Type B pancreatic cell (in vitro differentiated cells): ENCODE measurements around the gene PRPF6. TPM values are rescaled to one million over a fixed set of nuclear protein-coding genes. Genes with fewer than 3 reads are reported as not detected.

Experiments
- DNase-seq: peaks from one replicate; pipeline ENCODE4 v3.0.0; 2021; ENCODE audit warnings: mixed read lengths; ENCODE audit not compliant: unreplicated experiment; ENCODE audit errors: extremely low spot score
- H3K27ac Mint-ChIP-seq: 2 replicates; pipeline ENCODE4 v1.8.0; 2021; ENCODE audit warnings: mild to moderate bottlenecking, mixed read lengths
- H3K27me3 Mint-ChIP-seq: 2 replicates; pipeline ENCODE4 v1.8.0; 2021; ENCODE audit warnings: mixed read lengths
- H3K36me3 Mint-ChIP-seq: 2 replicates; pipeline ENCODE4 v1.8.0; 2021; ENCODE audit warnings: mixed read lengths
- H3K4me1 Mint-ChIP-seq: one replicate; pipeline ENCODE4 v1.8.0; 2021; ENCODE audit warnings: mixed read lengths; ENCODE audit not compliant: unreplicated experiment
- H3K4me3 Mint-ChIP-seq: 2 replicates; pipeline ENCODE4 v1.8.0; 2021; ENCODE audit warnings: mild to moderate bottlenecking, mixed read lengths
- H3K9me3 Mint-ChIP-seq: 2 replicates; pipeline ENCODE4 v1.8.0; 2021; ENCODE audit warnings: mixed read lengths
- CTCF ChIP-seq: fragments of 200-600 bp; sonication (generic); conservative IDR thresholded peaks from 2 replicates; pipeline ENCODE4 v1.5.0; 2021; ENCODE audit warnings: antibody characterized with exemption, mild to moderate bottlenecking
- total RNA-seq: library from RNA; stranded (reverse); gene quantifications from 2 replicates; pipeline ENCODE4 v1.2.1, GENCODE V29; 2021; ENCODE audit warnings: low replicate concordance

The PRPF6 gene
- total RNA-seq, 1 donor from 2014 or later, result 67.9 TPM

DNA sequence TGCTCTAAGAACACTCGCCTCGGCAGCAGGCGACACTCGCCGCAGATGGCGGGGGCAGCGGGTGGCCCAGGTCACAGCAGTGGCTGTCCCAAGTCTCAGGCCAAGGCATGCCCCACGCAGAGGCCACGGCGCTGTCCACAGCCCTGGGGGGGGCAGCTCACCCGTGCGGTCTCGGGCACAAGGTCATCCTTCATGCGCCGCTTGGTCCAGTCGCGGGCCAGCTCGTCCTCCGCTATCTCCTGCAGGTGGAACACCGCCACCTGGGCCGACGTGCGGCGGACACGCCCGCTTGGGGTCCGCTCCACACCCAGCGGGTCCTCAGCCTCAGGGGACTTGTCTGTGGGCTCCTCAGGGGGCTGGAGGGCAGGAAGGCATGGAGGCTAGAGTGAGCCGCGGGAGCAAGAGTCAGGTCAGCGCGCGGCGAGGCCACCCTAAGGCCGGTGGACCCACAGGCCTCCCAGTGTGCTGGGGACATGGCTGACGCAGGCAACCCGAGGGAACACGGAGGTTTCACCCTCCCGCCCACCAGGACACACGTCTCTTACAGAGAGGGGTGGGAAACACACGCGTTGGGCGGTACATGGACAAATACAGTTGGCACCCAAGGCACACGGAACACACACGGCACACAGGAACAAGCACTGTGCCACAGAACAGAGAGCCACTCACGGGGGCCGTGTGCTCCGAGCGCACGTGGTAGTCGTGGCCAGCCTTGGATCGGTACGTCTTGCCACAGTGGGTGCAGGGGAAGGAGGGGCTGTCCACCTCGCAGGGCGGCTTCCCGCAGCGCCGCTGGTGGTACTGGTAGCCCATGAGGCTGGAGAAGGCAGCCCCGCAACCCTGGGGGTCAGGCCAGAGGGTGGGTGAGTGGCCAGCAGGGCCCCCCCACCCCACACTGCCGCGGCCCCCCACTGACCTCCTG, 18.2 kb upstream of the PRPF6 start:
- Mint-ChIP-seq H3K9me3 (no peaks in the 10 kb centered on the region), H3K27me3 (no peaks in the 10 kb centered on the region), H3K27ac (no peak overlapping the region), H3K4me3 (no peak overlapping the region), H3K36me3 (no peaks in the 10 kb centered on the region), H3K4me1 (no peaks in the 10 kb centered on the region)
- DNase-seq, result no peak
- TF ChIP-seq CTCF, result no peak

GRCh38 chr20:63963348-63963741, 17.6 kb upstream of the PRPF6 start:
- Mint-ChIP-seq H3K27ac (no peak overlapping the region), H3K27me3 (no peaks in the 10 kb centered on the region), H3K9me3 (no peaks in the 10 kb centered on the region), H3K4me3 (no peak overlapping the region), H3K4me1 (no peaks in the 10 kb centered on the region), H3K36me3 (no peaks in the 10 kb centered on the region)
- DNase-seq, result no peak
- no peak for TF ChIP-seq CTCF

DNA sequence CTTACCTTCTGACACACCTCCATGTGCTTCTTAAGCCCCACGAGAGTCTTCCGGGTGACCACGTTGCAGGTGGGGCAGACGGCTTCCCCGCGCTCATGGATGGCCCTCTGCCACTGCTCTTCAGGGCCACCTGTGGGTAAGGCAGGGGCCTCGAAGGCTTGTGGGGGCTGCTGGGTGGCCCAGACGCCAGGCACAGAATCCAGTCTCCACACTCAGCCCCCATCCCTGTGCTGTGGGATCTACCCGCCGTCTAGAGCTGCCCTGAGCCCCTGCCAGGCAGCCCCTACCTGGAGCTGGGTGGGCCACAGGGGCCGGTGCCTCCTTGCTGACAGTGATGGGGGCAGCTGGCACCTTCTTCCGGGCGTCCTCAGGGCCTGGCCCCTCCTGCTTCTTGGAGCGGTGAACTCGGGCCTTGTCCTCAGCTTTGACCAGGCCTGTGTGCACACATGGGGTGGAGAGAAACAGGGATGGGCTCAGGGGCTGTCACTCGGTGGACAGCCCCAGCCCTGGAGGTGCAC, 17.1 kb upstream of the PRPF6 start:
- Mint-ChIP-seq H3K9me3 (no peaks in the 10 kb centered on the region), H3K36me3 (no peaks in the 10 kb centered on the region), H3K4me1 (no peaks in the 10 kb centered on the region), H3K4me3 (no peak overlapping the region), H3K27ac (no peak overlapping the region), H3K27me3 (no peaks in the 10 kb centered on the region)
- no peak for DNase-seq
- TF ChIP-seq CTCF, result no peak

GRCh38 chr20:63964412-63964811, 16.5 kb upstream of the PRPF6 start:
- no peak overlapping the region for H3K27ac Mint-ChIP-seq
- H3K9me3 Mint-ChIP-seq, result no peaks in the 10 kb centered on the region
- no peak overlapping the region for H3K4me3 Mint-ChIP-seq
- no peaks in the 10 kb centered on the region for H3K36me3 Mint-ChIP-seq
- no peak for DNase-seq
- H3K4me1 Mint-ChIP-seq, result no peaks in the 10 kb centered on the region
- TF ChIP-seq CTCF, result no peak
- no peaks in the 10 kb centered on the region for H3K27me3 Mint-ChIP-seq

GRCh38 chr20:63966172-63966943, 14.6 kb upstream of the PRPF6 start:
- no peak for DNase-seq
- no peaks in the 10 kb centered on the region for H3K27me3 Mint-ChIP-seq
- H3K9me3 Mint-ChIP-seq, result no peaks in the 10 kb centered on the region
- H3K36me3 Mint-ChIP-seq, result no peaks in the 10 kb centered on the region
- no peak for TF ChIP-seq CTCF
- no peak overlapping the region for H3K27ac Mint-ChIP-seq
- no peak overlapping the region for H3K4me3 Mint-ChIP-seq
- H3K4me1 Mint-ChIP-seq, result no peaks in the 10 kb centered on the region
